K562 (cell line): ENCODE results near the gene RALGPS1. TPM values are rescaled to one million over a fixed set of nuclear protein-coding genes. Genes with fewer than 3 reads are reported as not detected.
"Not testable (repeated sequence)": the region's sequence is repeated elsewhere in the genome, so short reads cannot be mapped to it uniquely, and the experiment has no call there.

ENCODE experiments used
- ATAC-seq: fragments of 200-7000 bp; cut with Tn5 transposase; 3 replicates; pipeline ENCODE4 v1.9.1; 2020; ENCODE audit warnings: moderate library complexity
- BruUV-seq: library from RNA; stranded (reverse); fragments of 400-500 nt; replicated peaks from 2 replicates; lab custom pipeline; 2021; lab: Mats Ljungman, UMichigan
- CTCF ChIA-PET: fragments of 300-600 bp; formaldehyde crosslinking; extraction: SDS; loops from one replicate; lab custom pipeline; 2021; ENCODE audit warnings: low intra/inter-chr PET ratio; lab: Yijun Ruan, JAX
- POLR2A ChIA-PET: fragments of 300-600, 350-650 bp; sonication (Branson Sonifier 250); formaldehyde crosslinking; extraction: SDS; loops from one replicate; lab custom pipeline; 2021; ENCODE audit warnings: antibody characterized with exemption, inconsistent platforms; lab: Yijun Ruan, JAX
- DNase-seq, 4 experiments: peaks; one replicate each; pipeline versions ENCODE4 v3.0.0 to v3.0.0-alpha.2; 2011 to 2018; ENCODE audit warnings: low spot score in 3 of 4, mixed read lengths in 3 of 4; ENCODE audit errors: extremely low read depth in 1 of 4
- FAIRE-seq: peaks from 2 replicates; lab custom pipeline; 2011; peaks lifted over from hg19 to GRCh38; lab: Jason Lieb, UNC
- H2AFZ ChIP-seq: 2 replicates; pipeline ENCODE4 v1.6.0; 2011; ENCODE audit warnings: low read depth, low read length, control low read depth, inconsistent platforms
- H3K27ac ChIP-seq: fragments of 200-600 bp; 3 replicates; pipeline ENCODE4 v1.8.0; 2011; ENCODE audit warnings: low read depth, mild to moderate bottlenecking, control low read depth, inconsistent platforms, low read length, moderate library complexity, mixed read lengths; ENCODE audit errors: extremely low read depth
- H3K27me3 ChIP-seq, 2 experiments: fragments of 300-600 bp in 1 of 2; 2 replicates in 1 of 2; 3 replicates in 1 of 2; pipeline versions ENCODE4 v1.6.0 to v1.8.0; 2011; ENCODE audit warnings: inconsistent platforms in 2 of 2, low read length in 2 of 2, mild to moderate bottlenecking in 1 of 2, mixed read lengths in 1 of 2, moderate library complexity in 1 of 2; ENCODE audit not compliant: control insufficient read depth in 2 of 2, insufficient read depth in 2 of 2
- H3K36me3 ChIP-seq: fragments of 300-600 bp; 3 replicates; pipeline ENCODE4 v1.8.0; 2011; ENCODE audit warnings: mild to moderate bottlenecking, low read length, inconsistent platforms; ENCODE audit not compliant: control insufficient read depth, insufficient read depth
- H3K4me1 ChIP-seq, 2 experiments: fragments of 200-600 bp in 1 of 2; replicated peaks in 1 of 2; 2 replicates in 1 of 2; 3 replicates in 1 of 2; pipeline versions ENCODE4 v1.5.1 to v1.8.0; 2011; ENCODE audit warnings: inconsistent platforms in 2 of 2, low read length in 2 of 2, mild to moderate bottlenecking in 1 of 2, mixed read lengths in 1 of 2, moderate library complexity in 1 of 2; ENCODE audit not compliant: control insufficient read depth in 2 of 2, insufficient read depth in 2 of 2
- H3K4me2 ChIP-seq: 2 replicates; pipeline ENCODE4 v1.6.1; 2011; ENCODE audit warnings: low read length, control low read depth, inconsistent platforms, mixed read lengths; ENCODE audit not compliant: insufficient read depth
- H3K4me3 ChIP-seq: fragments of 200-600 bp; sonication (generic), shearing (Covaris generic); 2 replicates; pipeline ENCODE4 v1.5.1; 2016; ENCODE audit warnings: control low read depth, inconsistent platforms
- H3K79me2 ChIP-seq: fragments of 200-600 bp; 3 replicates; pipeline ENCODE4 v1.8.0; 2011; ENCODE audit warnings: low read length, inconsistent platforms; ENCODE audit not compliant: control insufficient read depth, insufficient read depth
- H3K9ac ChIP-seq, 2 experiments: 2 replicates each; pipeline versions ENCODE4 v1.6.0 to v1.6.1; 2011; ENCODE audit warnings: low read depth in 2 of 2, low read length in 2 of 2, control low read depth in 1 of 2, inconsistent platforms in 1 of 2, mild to moderate bottlenecking in 1 of 2, mixed read lengths in 1 of 2; ENCODE audit not compliant: insufficient read depth in 1 of 2
- H3K9me1 ChIP-seq: one replicate; pipeline ENCODE4 v1.6.0; 2011; ENCODE audit warnings: inconsistent platforms, mild to moderate bottlenecking, low read length, moderate library complexity; ENCODE audit not compliant: control insufficient read depth, insufficient read depth
- H3K9me3 ChIP-seq: replicated peaks from 2 replicates; pipeline ENCODE4 v1.5.1; 2011; ENCODE audit warnings: low read depth, low read length, inconsistent platforms; ENCODE audit not compliant: control insufficient read depth, insufficient read depth
- H4K20me1 ChIP-seq: replicated peaks from 2 replicates; pipeline ENCODE4 v1.6.1; 2011; ENCODE audit warnings: low read length, inconsistent platforms, mixed read lengths; ENCODE audit not compliant: control insufficient read depth, insufficient read depth
- CEBPB ChIP-seq: fragments of 450-650 bp; IDR thresholded peaks from 2 replicates; pipeline ENCODE4 v1.6.1; 2016; ENCODE audit warnings: missing genetic modification characterization, missing compliant biosample characterization
- WGBS: fragments of 100-300 bp; shearing (Covaris generic); methylation state at CpG from one replicate; pipeline ENCODE4 v1.1.6; 2016; ENCODE audit warnings: low coverage, mixed read lengths; ENCODE audit not compliant: insufficient coverage; ENCODE audit errors: missing lambda C conversion rate; 5-methylcytosine and 5-hydroxymethylcytosine counted together
- in situ Hi-C: fragments of 300-500 bp; cut with MboI; formaldehyde crosslinking; loops from 4 replicates; pipeline ENCODE4 v1.15.0; 2018; ENCODE audit warnings: inconsistent platforms, mixed read lengths
- intact Hi-C: fragments of 100-400 bp; cut with micrococcal nuclease; formaldehyde crosslinking; loops from 2 replicates; pipeline ENCODE4 v1.14.2; 2022
- polyA plus RNA-seq, 8 experiments: library from polyadenylated mRNA; depleted of rRNA in 4 of 8; stranded (reverse) in 5 of 8; unstranded in 3 of 8; fragments of >200 nt; fragmentation: Nextera tagmentation in 2 of 8; fragmentation: Illumina TruSeq in 1 of 8; extraction: Ambion mirVana in 2 of 8; extraction: Trizol in 1 of 8; gene quantifications; 2 replicates each; pipeline versions ENCODE4 v1.2.1 to v1.2.3, GENCODE V29; 2011 to 2014; ENCODE audit warnings: inconsistent platforms in 1 of 8, missing spikeins in 1 of 8
- total RNA-seq, 7 experiments: library from RNA; depleted of rRNA in 6 of 7; stranded (reverse); fragments of >200 nt in 6 of 7; fragmentation: Illumina TruSeq in 2 of 7; extraction: Trizol in 2 of 7; gene quantifications; 2 replicates each; pipeline versions ENCODE4 v1.2.1 to v1.2.3, GENCODE V29; 2011 to 2021; ENCODE audit warnings: low replicate concordance in 1 of 7
- TF ChIP-seq, protein P1 (sequence below), 2 experiments: IDR thresholded peaks in 1 of 2; conservative IDR thresholded peaks in 1 of 2; 2 replicates each; pipeline ENCODE4 v1.6.1; 2016; ENCODE audit warnings: low read depth in 2 of 2, mild to moderate bottlenecking in 1 of 2, missing compliant biosample characterization in 1 of 2, missing genetic modification characterization in 1 of 2, moderate library complexity in 1 of 2
- TF ChIP-seq, protein P2 (sequence below): fragments of 450-650 bp; IDR thresholded peaks from 2 replicates; pipeline ENCODE4 v1.6.1; 2016

Gene RALGPS1
- total and polyA plus RNA-seq, 9 of the 15 experiments (the other 6 are each of a cell fraction or from before 2014, with no cell fraction given) = 0.04 to 2.6 (median 1.5) TPM

DNA sequence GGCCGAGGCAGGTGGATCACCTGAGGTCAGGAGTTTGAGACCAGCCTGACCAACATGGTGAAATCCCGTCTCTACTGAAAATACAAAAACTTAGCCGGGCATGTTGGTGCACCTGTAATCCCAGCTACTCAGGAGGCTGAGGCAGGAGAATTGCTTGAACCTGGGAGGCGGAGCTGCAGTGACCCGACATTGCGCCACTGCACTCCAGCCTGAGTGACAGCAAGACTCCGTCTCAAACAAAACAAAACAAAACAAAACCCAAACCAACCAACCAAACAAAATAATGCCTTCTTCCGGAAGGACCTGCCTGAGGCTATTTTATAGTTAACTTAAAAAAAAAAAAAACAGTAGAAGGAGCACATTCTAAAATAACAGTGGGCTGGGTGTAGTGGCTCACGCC, 103.4 kb downstream of the RALGPS1 start:
- H3K27ac ChIP-seq, H3K4me3 ChIP-seq, H3K4me2 ChIP-seq, H3K9me1 ChIP-seq, ATAC-seq: not testable (repeated sequence)
- peaks cover 8 to 27% of the 10 kb centered on the region in 2 experiments for H3K27me3 ChIP-seq
- 13% methylated on average over 9 of the region's 9 CpGs for WGBS
- POLR2A ChIA-PET = interaction anchor here (0.9 kb wide), 2 partner anchors 13 to 18 kb away, joined by 3 read pairs; no protein-coding TSS in a partner anchor
- peak; percentile 30; the same call in 1 of the 2 replicates for TF ChIP-seq CEBPB (tag)
- TF ChIP-seq, protein P1, sequence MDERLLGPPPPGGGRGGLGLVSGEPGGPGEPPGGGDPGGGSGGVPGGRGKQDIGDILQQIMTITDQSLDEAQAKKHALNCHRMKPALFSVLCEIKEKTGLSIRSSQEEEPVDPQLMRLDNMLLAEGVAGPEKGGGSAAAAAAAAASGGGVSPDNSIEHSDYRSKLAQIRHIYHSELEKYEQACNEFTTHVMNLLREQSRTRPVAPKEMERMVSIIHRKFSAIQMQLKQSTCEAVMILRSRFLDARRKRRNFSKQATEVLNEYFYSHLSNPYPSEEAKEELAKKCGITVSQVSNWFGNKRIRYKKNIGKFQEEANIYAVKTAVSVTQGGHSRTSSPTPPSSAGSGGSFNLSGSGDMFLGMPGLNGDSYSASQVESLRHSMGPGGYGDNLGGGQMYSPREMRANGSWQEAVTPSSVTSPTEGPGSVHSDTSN (CRISPR knock-in tag; IDR thresholded peaks at IDR 0.05; ENCODE audit: low read depth) = not testable (repeated sequence)
- TF ChIP-seq, protein P1 (tag; conservative IDR thresholded peaks at IDR 0.05; ENCODE audit: low read depth) = peak; percentile 64
- TF ChIP-seq, protein P2, sequence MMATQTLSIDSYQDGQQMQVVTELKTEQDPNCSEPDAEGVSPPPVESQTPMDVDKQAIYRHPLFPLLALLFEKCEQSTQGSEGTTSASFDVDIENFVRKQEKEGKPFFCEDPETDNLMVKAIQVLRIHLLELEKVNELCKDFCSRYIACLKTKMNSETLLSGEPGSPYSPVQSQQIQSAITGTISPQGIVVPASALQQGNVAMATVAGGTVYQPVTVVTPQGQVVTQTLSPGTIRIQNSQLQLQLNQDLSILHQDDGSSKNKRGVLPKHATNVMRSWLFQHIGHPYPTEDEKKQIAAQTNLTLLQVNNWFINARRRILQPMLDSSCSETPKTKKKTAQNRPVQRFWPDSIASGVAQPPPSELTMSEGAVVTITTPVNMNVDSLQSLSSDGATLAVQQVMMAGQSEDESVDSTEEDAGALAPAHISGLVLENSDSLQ = peak; percentile 74
- TF ChIP-seq, all 486 proteins: peak for 3; not testable (repeated sequence) for 483
- H3K9me3 ChIP-seq, in situ Hi-C loops, FAIRE-seq, H3K79me2 ChIP-seq, DNase-seq, H3K4me1 ChIP-seq, H4K20me1 ChIP-seq, H3K9ac ChIP-seq, H2AFZ ChIP-seq, H3K36me3 ChIP-seq, BruUV-seq, CTCF ChIA-PET, intact Hi-C loops: not testable (repeated sequence)
